B cell (primary cell): ENCODE data around the gene CNGB1. TPM values are rescaled to one million over a fixed set of nuclear protein-coding genes. Genes with fewer than 3 reads are reported as not detected.

Experiments
- ATAC-seq: fragments of 200-7000 bp; cut with Tn5 transposase; one replicate; pipeline ENCODE4 v1.10.0; 2021; ENCODE audit warnings: low read depth, mild to moderate bottlenecking, moderate number of reproducible peaks, moderate library complexity
- CTCF ChIA-PET: fragments of 350-600 bp; sonication (Branson Sonifier 250); formaldehyde crosslinking; loops from one replicate; lab custom pipeline; 2021; ENCODE audit warnings: antibody characterized with exemption, inconsistent platforms; lab: Charles Lee
- POLR2A ChIA-PET: fragments of 350-600 bp; sonication (Branson Sonifier 250); formaldehyde crosslinking; loops from one replicate; lab custom pipeline; 2021; ENCODE audit warnings: antibody characterized with exemption; lab: Charles Lee
- DNase-seq: peaks from one replicate; pipeline ENCODE4 v3.0.0; 2013
- H2AFZ ChIP-seq: 2 replicates; pipeline ENCODE4 v1.6.1; 2012; ENCODE audit warnings: mild to moderate bottlenecking, low read depth, low read length; ENCODE audit not compliant: insufficient read depth, poor library complexity, severe bottlenecking
- H3K27ac ChIP-seq, 2 donors: 1 replicate in 1 of 2; 2 replicates in 1 of 2; pipeline ENCODE4 v1.5.1; 2012 to 2013; ENCODE audit warnings: low read length in 2 of 2, mild to moderate bottlenecking in 2 of 2, moderate library complexity in 1 of 2
- H3K27me3 ChIP-seq, 4 experiments: fragments of 200-600 bp in 1 of 4; sonication (generic) in 1 of 4; replicated peaks in 1 of 4; 1 replicate in 2 of 4; 2 replicates in 2 of 4; pipeline versions ENCODE4 v1.6.1 to v1.7.0; 2013 to 2016; ENCODE audit warnings: low read length in 3 of 4, mild to moderate bottlenecking in 2 of 4, mixed read lengths in 1 of 4, moderate library complexity in 1 of 4; ENCODE audit not compliant: insufficient read depth in 4 of 4, control insufficient read depth in 3 of 4; ENCODE audit errors: control extremely low read depth in 1 of 4
- H3K36me3 ChIP-seq, 2 experiments: replicated peaks in 1 of 2; 1 replicate in 1 of 2; 2 replicates in 1 of 2; pipeline versions ENCODE4 v1.6.1 to v1.7.1; 2013; ENCODE audit warnings: low read length in 1 of 2; ENCODE audit not compliant: insufficient read depth in 2 of 2, control insufficient read depth in 1 of 2; ENCODE audit errors: control extremely low read depth in 1 of 2, extremely low read depth in 1 of 2
- H3K4me1 ChIP-seq, 2 donors: fragments of 200-600 bp in 1 of 2; sonication (generic) in 1 of 2; 1 replicate in 1 of 2; 2 replicates in 1 of 2; pipeline versions ENCODE4 v1.5.1 to v1.6.1; 2013 to 2017; ENCODE audit warnings: low read length in 2 of 2; ENCODE audit not compliant: control insufficient read depth in 2 of 2, insufficient read depth in 2 of 2
- H3K4me2 ChIP-seq: replicated peaks from 2 replicates; pipeline ENCODE3; 2012; ENCODE audit warnings: mild to moderate bottlenecking, low read depth, low read length; ENCODE audit not compliant: poor library complexity, severe bottlenecking
- H3K4me3 ChIP-seq, 5 experiments: fragments of 200-600 bp in 1 of 5; sonication (generic) in 1 of 5; 1 replicate in 3 of 5; 2 replicates in 2 of 5; pipeline versions ENCODE4 v1.5.1 to v1.7.0; 2011 to 2016; ENCODE audit warnings: low read length in 4 of 5, mild to moderate bottlenecking in 4 of 5, low read depth in 2 of 5, control low read depth in 1 of 5, moderate library complexity in 1 of 5; ENCODE audit not compliant: insufficient read depth in 1 of 5; ENCODE audit errors: control extremely low read depth in 1 of 5, extremely low read depth in 1 of 5
- H3K79me2 ChIP-seq: fragments of 200-600 bp; sonication (generic); one replicate; pipeline ENCODE4 v1.6.0; 2016; ENCODE audit warnings: low read length; ENCODE audit not compliant: control insufficient read depth, insufficient read depth
- H3K9ac ChIP-seq: fragments of 200-600 bp; sonication (generic); 2 replicates; pipeline ENCODE4 v1.6.1; 2017; ENCODE audit warnings: mild to moderate bottlenecking, low read length, moderate library complexity
- H3K9me3 ChIP-seq, 3 donors: one replicate each; pipeline versions ENCODE4 v1.6.1 to v1.7.1; 2013; ENCODE audit warnings: low read length in 2 of 3; ENCODE audit not compliant: control insufficient read depth in 2 of 3, insufficient read depth in 1 of 3; ENCODE audit errors: control extremely low read depth in 1 of 3
- H4K20me1 ChIP-seq: 2 replicates; pipeline ENCODE4 v1.6.0; 2012; ENCODE audit warnings: mild to moderate bottlenecking, low read length; ENCODE audit not compliant: insufficient read depth, control insufficient read depth, poor library complexity, severe bottlenecking
- H3K27ac Mint-ChIP-seq: one replicate; pipeline ENCODE4 v1.8.0; 2021; ENCODE audit warnings: mixed read lengths
- H3K27me3 Mint-ChIP-seq: one replicate; pipeline ENCODE4 v1.8.0; 2021; ENCODE audit warnings: mixed read lengths
- H3K4me1 Mint-ChIP-seq: one replicate; pipeline ENCODE4 v1.8.0; 2021; ENCODE audit warnings: mixed read lengths
- H3K4me3 Mint-ChIP-seq: one replicate; pipeline ENCODE4 v1.8.0; 2021; ENCODE audit warnings: mixed read lengths
- H3K9me3 Mint-ChIP-seq: one replicate; pipeline ENCODE4 v1.8.0; 2022; ENCODE audit warnings: mixed read lengths; ENCODE audit not compliant: insufficient read depth
- CTCF ChIP-seq: fragments of 200-600 bp; IDR thresholded peaks from one replicate; pipeline ENCODE4 v1.8.0; 2022; ENCODE audit warnings: antibody characterized with exemption, mild to moderate bottlenecking
- EZH2 ChIP-seq: IDR thresholded peaks from 2 replicates; pipeline ENCODE4 v1.6.1; 2012; ENCODE audit warnings: borderline replicate concordance, low read depth, mild to moderate bottlenecking, moderate library complexity, low read length; ENCODE audit not compliant: insufficient read depth, poor library complexity, severe bottlenecking
- WGBS: methylation state at CpG from one replicate; pipeline ENCODE4 v1.1.5; 2013; ENCODE audit warnings: missing lambda C conversion rate; ENCODE audit not compliant: insufficient coverage; 5-methylcytosine and 5-hydroxymethylcytosine counted together
- intact Hi-C: fragments of 100-400 bp; cut with micrococcal nuclease; formaldehyde crosslinking; loops from one replicate; pipeline ENCODE4 v1.10.0; 2022
- polyA plus RNA-seq: library from polyadenylated mRNA; depleted of rRNA; stranded (reverse); fragments of >200 nt; gene quantifications from 2 replicates; pipeline ENCODE4 v1.2.3, GENCODE V29; 2012
- total RNA-seq, 2 donors: library from RNA; stranded (reverse); fragments of 120-200 nt in 1 of 2; gene quantifications; 1 replicate in 1 of 2; 2 replicates in 1 of 2; pipeline versions ENCODE4 v1.2.3 to v1.2.4, GENCODE V29; 2013 to 2022

CNGB1 gene
- total and polyA plus RNA-seq, 2 donors (not counting 1 experiment from before 2014, with no cell fraction given), result not detected

- H3K4me1 Mint-ChIP-seq, result no peaks in the 10 kb centered on the region
- DNase-seq (no peak), ATAC-seq (no peak)
- H3K36me3 ChIP-seq, result no peaks in the 10 kb centered on the region
- POLR2A ChIA-PET, result no interaction called here
- H2AFZ ChIP-seq, result no peak overlapping the region
- H3K4me3 Mint-ChIP-seq, result no peak overlapping the region
- H3K4me2 ChIP-seq, result no peak overlapping the region
- peaks cover 8% of the 10 kb centered on the region for H3K9me3 Mint-ChIP-seq
- no peak overlapping the region for H3K27ac ChIP-seq
- no peak overlapping the region for H3K4me3 ChIP-seq
- CTCF ChIA-PET, result no interaction called here
- WGBS, result 95% methylated on average over 3 of the region's 5 CpGs
- H3K4me1 ChIP-seq, result no peaks in the 10 kb centered on the region
- H3K9me3 ChIP-seq, result no peaks in the 10 kb centered on the region
- peaks cover 29% of the 10 kb centered on the region for H3K27me3 Mint-ChIP-seq
- no peak for TF ChIP-seq EZH2
- no peak for TF ChIP-seq CTCF
- H3K27ac Mint-ChIP-seq, result no peak overlapping the region
- H4K20me1 ChIP-seq, result no peaks in the 10 kb centered on the region
- no peaks in the 10 kb centered on the region for H3K27me3 ChIP-seq
- no peak overlapping the region for H3K9ac ChIP-seq
- intact Hi-C loops, result no loop called here
- H3K79me2 ChIP-seq, result no peaks in the 10 kb centered on the region
These were observed 115.7 kb downstream of the CNGB1 start for GRCh38 chr16:57855188-57855587.

DNA sequence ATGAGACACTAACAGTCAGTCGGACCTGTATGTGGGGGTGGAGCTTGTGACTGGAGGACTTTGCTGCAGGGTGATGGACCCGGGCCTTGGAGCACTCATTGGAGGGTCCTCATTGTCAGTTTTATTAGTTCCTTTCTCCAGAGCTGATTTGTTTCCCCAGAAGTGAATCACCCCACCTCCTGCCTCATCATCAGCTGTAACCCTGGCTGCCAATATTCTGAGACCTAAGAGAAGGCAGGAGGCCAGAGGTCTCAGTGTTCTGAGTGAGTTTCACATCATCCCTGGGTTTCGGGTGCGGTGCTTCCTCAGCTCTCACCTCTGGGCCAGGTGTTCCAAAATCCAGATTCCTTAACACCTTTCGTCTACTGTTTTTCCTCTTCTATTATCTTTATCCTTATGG lies 118.7 kb downstream of the CNGB1 start:
- Histone ChIP-seq H4K20me1 (no peaks in the 10 kb centered on the region), H2AFZ (no peak overlapping the region), H3K36me3 (no peaks in the 10 kb centered on the region), H3K4me1 (no peaks in the 10 kb centered on the region), H3K79me2 (no peaks in the 10 kb centered on the region), H3K9ac (no peak overlapping the region), H3K27ac (no peak overlapping the region), H3K9me3 (no peaks in the 10 kb centered on the region), H3K4me3 (no peak overlapping the region), H3K4me2 (no peak overlapping the region), H3K27me3 (no peaks in the 10 kb centered on the region)
- WGBS, result 93% methylated on average over 3 of the region's 5 CpGs
- CTCF ChIA-PET, result interaction anchor here (1.2 kb wide), 2 partner anchors 10 to 23 kb away, joined by 3 to 6 read pairs; no protein-coding TSS in a partner anchor
- H3K27ac Mint-ChIP-seq, result no peak overlapping the region
- POLR2A ChIA-PET, result no interaction called here
- DNase-seq (no peak), ATAC-seq (no peak)
- peaks cover 22% of the 10 kb centered on the region for H3K27me3 Mint-ChIP-seq
- TF ChIP-seq EZH2, result no peak
- TF ChIP-seq CTCF, result no peak
- H3K4me3 Mint-ChIP-seq, result no peak overlapping the region
- H3K9me3 Mint-ChIP-seq, result peaks cover 6% of the 10 kb centered on the region
- H3K4me1 Mint-ChIP-seq, result no peaks in the 10 kb centered on the region
- intact Hi-C loops, result no loop called here
